Fibroblast of gingiva (primary cell): Measurements from ENCODE around the gene ZDHHC13.

Experiments
- DNase-seq: peaks from one replicate; pipeline ENCODE4 v3.0.0-alpha.2; 2011; ENCODE audit warnings: low read depth

The ZDHHC13 gene

DNA sequence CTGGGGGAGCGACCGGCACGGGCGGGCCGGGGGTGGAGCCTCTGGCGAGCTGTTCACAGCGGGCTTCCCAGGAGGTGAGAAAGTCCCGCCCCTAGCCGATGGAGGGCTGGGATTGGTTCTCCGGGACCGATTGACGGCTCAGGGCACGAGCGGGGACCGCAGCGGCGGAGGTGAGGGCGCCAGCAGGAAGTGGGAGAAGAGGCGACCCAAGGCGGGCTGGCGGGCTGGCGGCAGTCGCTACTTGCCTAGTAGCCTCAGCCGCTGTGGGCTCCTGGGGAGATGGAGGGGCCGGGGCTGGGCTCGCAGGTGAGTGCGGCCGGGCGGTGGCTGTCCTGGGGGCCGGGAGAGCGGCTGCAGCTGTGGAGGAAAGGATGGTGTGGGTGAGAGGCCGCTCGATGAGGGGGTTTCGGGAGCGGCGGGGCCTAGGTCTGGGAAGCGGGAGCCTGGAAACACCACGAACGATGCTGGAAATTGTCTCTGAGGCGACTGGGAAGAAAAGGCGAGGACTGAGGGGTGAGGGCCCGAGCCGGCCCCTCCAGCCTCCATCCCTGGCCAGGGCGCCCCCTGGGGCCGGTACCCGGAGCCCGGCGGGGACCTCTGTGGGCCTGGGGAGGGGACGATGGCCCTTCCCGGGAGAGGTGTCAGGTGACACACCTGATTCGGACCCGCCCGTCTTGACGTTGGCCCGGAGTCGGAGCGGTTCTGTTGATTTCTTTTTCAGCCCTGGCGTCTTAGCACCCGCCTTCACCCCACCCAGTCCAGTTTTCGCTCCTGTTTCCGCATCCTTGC, at the start of gene ZDHHC13:
ZDHHC13 (plus strand) TSS at position 198 of the 789 bp plus-strand sequence; CDS start at position 280, 82 bp downstream.
- peak; percentile 79 for DNase-seq

- peak; percentile 76 for DNase-seq
Observed at GRCh38 chr11:19071255-19071654, 45.7 kb upstream of the ZDHHC13 start.

- no peak for DNase-seq
Observed at GRCh38 chr11:19072464-19072863, 44.5 kb upstream of the ZDHHC13 start.

GRCh38 chr11:19073454-19074415, 43.2 kb upstream of the ZDHHC13 start:
- DNase-seq, result no peak

DNA sequence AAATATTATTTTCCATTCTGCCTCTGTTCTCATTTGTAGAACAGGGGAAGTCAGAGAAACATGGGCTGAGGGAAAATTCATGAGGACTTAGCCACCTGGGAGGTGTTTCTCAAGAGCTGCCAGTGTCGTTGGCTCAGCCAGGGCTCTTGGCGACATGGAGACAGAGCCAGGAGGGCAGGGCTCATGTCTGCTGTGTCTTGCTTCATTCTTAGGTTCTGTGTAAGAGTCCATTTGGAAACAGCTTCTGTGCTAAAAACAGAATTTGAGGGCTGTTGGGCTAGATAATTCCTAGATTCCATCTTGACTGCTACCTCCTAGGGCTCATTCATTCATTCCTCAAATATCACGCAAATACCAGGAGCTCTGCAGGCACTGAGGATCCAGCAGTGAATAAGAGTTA, 41.3 kb upstream of the ZDHHC13 start:
- DNase-seq, result no peak

- peak; percentile 10 for DNase-seq
Observed at GRCh38 chr11:19076744-19077589, 40.0 kb upstream of the ZDHHC13 start.

- no peak for DNase-seq
Observed at GRCh38 chr11:19077965-19078364, 39.0 kb upstream of the ZDHHC13 start.

DNA sequence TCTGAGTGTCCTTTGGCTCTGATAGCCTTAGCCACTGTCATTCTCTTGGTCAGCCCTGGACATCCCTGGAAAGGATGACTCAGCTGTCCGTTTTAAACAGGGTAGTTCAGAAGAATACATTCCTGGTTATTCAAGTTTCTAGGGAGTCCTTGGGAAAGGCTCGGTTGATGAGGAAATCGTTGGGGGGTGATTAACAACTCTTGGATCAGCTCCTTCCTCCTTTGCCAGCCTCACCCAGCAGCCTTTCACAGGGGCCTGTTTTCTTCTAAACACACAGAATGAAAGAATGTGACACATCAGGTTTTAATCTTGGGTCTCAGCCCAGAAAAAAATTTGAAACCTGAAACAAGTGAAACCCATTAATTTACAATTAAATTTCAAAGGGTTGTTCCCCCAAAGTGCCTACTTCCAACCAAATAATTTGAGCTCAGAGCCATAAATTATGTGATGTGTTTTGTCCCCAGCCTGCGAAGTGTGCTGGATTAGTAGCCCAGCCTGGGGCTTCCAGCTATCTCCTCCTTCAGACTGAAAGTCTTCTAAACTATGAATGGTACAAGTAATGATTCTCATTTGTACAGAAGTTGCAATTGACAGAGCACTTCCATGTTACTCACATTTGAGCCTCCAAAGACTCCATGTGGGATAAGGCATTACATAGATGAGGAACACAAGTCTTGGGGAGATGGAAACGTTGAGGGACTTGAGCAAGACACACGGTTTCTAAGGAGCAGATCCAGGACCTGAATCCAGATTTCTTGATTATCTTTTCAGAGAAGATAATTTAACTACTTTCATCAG, 37.1 kb upstream of the ZDHHC13 start:
- DNase-seq, result peak; percentile 84

DNA sequence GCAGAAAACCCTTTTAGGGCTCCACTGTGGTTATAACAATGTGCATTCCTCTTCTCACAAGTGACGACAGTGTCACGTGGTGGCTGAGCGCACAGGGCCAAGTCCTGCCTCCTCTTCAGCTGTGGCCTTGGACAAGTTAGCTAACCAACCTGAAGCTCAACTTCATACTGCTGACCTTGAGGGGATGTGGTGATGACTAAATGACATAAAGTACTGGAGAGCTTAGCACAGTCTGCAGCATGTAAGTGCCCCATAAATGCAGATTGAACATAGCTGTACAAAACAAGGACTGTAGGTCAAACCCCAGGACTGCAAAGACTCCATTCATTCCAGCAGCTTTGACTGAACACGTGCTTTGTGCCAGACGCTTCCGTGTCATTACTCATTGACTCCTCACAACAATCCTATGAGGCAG, 36.4 kb upstream of the ZDHHC13 start:
- peak; percentile 25 for DNase-seq

DNA sequence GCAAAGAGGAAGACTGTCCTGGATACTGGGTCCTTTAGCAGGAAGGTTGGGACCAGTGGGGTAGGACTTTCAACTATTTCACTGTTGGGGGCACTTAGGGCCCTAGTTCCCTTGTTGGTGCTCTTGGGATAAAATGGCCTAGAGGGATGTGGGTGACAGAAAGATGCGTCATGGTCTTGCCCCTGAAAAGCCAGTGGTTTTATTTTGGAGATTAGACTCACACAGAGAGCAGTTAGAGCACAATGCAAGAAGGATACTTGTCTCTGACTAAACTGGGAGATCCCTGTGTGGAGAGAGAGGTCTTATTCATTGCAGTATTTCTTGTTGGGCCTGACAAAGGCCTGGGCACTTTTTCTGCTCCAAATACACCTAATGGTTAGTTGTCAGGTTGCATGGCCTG, 33.8 kb upstream of the ZDHHC13 start:
- DNase-seq, result no peak

- DNase-seq, result no peak
Observed at GRCh38 chr11:19084661-19085315, 32.2 kb upstream of the ZDHHC13 start.

- peak; percentile 38 for DNase-seq
Observed at GRCh38 chr11:19087658-19088057, 29.3 kb upstream of the ZDHHC13 start.

DNA sequence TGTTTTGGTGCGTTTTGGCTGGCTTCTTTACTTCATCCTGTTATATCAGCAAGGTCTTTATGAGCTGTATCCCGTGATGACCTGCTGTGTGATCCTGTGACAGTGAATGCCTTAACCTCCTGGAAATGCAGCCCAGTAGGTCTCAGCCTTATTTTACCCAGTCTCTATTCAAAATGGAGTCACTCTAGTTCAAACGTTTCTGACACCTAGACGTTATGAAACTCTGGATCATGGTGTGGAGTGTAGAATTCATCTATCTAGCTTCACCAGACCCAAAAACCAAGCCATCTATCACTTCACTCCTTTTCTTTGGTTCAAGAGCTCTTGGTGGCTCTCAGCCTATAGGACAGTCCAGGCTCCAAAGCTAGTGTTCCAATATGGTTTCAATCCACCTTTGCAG, 28.2 kb upstream of the ZDHHC13 start:
- no peak for DNase-seq

DNA sequence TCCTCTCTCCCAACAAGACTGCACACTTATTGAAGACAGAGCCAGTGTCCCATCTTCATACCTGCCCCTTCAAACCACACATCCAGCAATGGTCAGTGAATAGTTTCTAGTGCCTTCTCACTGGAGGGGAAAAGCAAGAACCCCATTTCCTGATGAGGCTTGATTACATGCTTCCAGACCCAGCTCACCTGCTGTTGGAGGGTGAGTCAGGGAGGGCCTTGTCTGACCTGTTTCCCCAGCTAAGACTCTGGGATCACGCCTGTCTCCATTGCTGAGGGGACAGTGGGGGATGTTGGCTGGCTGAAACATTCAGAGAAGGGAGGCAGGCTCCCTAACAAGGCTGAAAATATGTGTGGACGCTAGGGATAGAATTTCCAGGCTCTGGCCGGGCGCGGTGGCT, 27.5 kb upstream of the ZDHHC13 start:
- DNase-seq, result no peak

DNA sequence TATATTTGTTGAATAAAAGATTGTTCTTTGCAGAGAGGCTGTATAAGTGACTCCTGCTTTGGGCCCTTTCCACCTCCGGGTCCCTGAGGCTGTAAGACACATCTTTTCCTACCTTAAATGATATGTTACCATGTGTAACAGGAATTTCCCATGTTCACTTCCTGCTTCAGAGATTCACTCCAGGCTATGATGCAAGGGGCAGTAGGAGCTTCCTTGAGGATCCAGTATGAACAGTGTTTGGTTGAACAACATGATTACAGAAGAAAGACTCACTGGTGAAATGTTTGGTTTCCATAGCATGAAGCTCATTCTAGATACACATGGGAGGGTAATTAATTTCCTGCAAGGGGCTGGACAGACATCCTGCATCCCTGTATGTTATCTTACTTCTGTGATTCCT, 25.6 kb upstream of the ZDHHC13 start:
- DNase-seq, result no peak

GRCh38 chr11:19092342-19092741, 24.6 kb upstream of the ZDHHC13 start:
- DNase-seq, result no peak

DNA sequence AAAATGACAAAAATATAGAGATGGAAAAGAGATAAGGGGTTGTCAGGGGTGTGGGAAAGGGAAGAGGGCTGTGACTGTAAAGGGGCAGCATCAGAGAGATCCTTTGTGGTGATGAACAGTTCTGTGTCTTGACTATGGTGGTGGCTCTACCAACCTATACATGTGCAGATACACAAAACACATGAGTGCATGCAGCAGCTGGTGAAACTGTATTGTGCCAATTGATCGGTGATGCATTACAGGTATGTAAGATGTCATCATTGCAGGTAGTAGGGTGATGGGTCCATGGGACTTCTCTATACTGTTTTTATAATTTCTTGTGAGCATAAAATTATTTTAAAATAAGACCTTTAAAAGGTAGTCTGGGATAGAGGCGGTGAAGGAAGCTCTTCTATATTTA, 24.1 kb upstream of the ZDHHC13 start:
- DNase-seq, result no peak

DNA sequence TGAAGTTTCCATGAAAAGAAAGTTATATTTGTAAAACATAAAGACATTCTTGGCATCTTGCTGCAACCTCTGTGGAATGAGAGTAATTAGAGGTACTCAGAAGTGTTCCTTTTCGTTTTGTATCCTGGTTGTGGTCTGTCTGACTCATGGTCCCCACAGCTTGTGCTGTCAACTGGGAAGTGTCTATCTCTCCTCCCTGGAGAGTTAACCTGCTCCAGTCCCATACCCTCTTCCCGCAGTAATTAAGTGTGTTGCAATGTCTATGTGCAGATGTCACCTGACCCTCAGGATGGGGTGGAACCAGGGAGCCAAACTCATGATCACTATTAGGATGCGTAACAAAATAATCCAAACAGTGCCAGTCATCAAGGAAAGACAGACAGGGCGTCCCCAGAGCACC, 23.0 kb upstream of the ZDHHC13 start:
- no peak for DNase-seq

- no peak for DNase-seq
Observed at GRCh38 chr11:19094859-19095258, 22.1 kb upstream of the ZDHHC13 start.

DNA sequence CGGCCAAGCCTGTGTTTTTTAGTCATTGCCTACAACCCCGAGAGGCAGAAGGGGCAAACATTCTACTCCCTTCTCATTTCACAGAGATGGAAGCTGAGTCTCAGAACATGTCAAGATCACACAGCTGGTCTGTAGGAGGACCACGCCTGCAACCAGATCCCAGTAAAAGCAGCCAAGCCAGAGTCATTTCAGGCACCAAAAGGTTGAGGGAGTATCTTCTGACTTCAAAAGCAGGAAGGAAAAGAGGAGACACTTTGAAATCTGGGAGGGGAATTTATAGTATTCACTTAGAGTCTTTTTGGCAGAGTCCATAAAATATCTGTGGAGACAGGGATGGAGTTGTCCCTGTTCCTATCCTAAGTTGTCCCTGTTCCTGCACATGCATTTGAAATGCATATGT, 17.9 kb upstream of the ZDHHC13 start:
- DNase-seq, result no peak

DNA sequence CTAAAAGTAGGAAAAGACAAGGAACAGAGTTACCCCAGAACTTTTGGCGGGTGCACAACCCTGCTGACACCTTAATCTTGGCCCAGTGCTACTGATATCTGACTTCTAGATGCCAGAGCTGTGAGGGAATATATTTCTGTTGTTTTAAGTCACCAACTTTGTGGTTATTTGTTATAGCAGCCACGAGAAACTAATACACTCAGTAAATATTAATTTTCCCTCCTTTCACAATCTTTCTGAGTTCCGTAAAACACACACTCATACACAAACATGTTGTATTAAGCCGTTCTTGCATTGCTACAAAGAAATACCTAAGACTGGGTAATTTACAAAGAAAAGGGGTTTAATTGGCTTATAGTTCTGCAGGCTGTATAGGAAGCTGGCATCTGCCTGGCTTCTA, 16.1 kb upstream of the ZDHHC13 start:
- no peak for DNase-seq
